ENCODE measurements around the gene BIN1. TPM values are rescaled to one million over a fixed set of nuclear protein-coding genes. Genes with fewer than 3 reads are reported as not detected.

Gene BIN1
- polyA plus RNA-seq, 1 donor from 2014 or later, result 61.9 TPM

DNA sequence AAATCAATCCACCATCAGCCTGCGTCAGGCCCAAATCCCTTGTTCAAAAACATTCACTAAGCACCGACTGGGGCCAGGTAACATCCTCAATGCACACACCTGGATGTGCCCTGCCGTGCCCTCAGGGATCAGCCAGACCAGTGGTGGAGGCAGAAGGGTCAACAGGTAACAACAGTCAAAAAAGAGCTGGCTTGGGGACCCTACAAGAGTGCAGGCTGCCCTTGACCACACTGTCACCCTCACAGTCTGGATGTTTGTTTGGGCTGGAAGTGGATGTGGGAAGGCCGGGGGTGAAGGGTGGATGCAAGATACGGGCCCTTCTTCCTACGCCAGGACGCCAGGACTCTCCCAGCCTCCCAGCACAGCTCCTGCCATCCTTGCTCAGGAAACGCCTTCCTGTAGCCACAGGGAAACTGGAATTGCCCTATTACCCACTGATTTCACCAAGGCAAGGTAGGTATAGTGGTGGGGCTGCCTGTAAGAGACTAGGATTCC is 2.7 kb downstream of the BIN1 start:
- Histone ChIP-seq H3K4me3 (ENCODE audit: low read length) (no peak overlapping the region), H3K9ac (ENCODE audit: low read length) (no peak overlapping the region), H3F3A (ENCODE audit: insufficient read depth, low read length, poor library complexity, severe bottlenecking) (no peaks in the 10 kb centered on the region), H2AFZ (ENCODE audit: low read depth, low read length) (no peak overlapping the region), H4K20me1 (ENCODE audit: insufficient read depth) (no peaks in the 10 kb centered on the region), H3K79me2 (replicated peaks; ENCODE audit: insufficient read depth, low read length) (peaks cover 10% of the 10 kb centered on the region), H3K36me3 (ENCODE audit: insufficient read depth, low read length) (no peaks in the 10 kb centered on the region), H3K9me2 (ENCODE audit: insufficient read depth, low read length) (no peaks in the 10 kb centered on the region), H3K9me3 (ENCODE audit: low read length) (no peaks in the 10 kb centered on the region), H3K27ac (ENCODE audit: low read length) (no peak overlapping the region), H3K27me3 (ENCODE audit: insufficient read depth, low read depth, low read length) (peaks cover 4% of the 10 kb centered on the region), H3K4me2 (ENCODE audit: low read length) (no peak overlapping the region)
- TF ChIP-seq MXI1 (conservative IDR thresholded peaks at IDR 0.05; ENCODE audit: poor library complexity, severe bottlenecking) (no peak), RAD21 (conservative IDR thresholded peaks at IDR 0.05) (no peak), POLR2AphosphoS5 (IDR thresholded peaks at IDR 0.05) (no peak), TAF1 (IDR thresholded peaks at IDR 0.05; ENCODE audit: low read depth) (no peak), EZH2 (IDR thresholded peaks at IDR 0.05; ENCODE audit: borderline replicate concordance, insufficient read depth, low read length, poor library complexity, severe bottlenecking) (no peak), EP300 (conservative IDR thresholded peaks at IDR 0.05; ENCODE audit: poor library complexity, severe bottlenecking) (no peak), SMC3 (conservative IDR thresholded peaks at IDR 0.05; ENCODE audit: poor library complexity) (no peak)
- TF ChIP-seq, protein P1, sequence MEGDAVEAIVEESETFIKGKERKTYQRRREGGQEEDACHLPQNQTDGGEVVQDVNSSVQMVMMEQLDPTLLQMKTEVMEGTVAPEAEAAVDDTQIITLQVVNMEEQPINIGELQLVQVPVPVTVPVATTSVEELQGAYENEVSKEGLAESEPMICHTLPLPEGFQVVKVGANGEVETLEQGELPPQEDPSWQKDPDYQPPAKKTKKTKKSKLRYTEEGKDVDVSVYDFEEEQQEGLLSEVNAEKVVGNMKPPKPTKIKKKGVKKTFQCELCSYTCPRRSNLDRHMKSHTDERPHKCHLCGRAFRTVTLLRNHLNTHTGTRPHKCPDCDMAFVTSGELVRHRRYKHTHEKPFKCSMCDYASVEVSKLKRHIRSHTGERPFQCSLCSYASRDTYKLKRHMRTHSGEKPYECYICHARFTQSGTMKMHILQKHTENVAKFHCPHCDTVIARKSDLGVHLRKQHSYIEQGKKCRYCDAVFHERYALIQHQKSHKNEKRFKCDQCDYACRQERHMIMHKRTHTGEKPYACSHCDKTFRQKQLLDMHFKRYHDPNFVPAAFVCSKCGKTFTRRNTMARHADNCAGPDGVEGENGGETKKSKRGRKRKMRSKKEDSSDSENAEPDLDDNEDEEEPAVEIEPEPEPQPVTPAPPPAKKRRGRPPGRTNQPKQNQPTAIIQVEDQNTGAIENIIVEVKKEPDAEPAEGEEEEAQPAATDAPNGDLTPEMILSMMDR (IDR thresholded peaks at IDR 0.05; ENCODE audit: poor library complexity, severe bottlenecking), result no peak
- TF ChIP-seq, protein P2, sequence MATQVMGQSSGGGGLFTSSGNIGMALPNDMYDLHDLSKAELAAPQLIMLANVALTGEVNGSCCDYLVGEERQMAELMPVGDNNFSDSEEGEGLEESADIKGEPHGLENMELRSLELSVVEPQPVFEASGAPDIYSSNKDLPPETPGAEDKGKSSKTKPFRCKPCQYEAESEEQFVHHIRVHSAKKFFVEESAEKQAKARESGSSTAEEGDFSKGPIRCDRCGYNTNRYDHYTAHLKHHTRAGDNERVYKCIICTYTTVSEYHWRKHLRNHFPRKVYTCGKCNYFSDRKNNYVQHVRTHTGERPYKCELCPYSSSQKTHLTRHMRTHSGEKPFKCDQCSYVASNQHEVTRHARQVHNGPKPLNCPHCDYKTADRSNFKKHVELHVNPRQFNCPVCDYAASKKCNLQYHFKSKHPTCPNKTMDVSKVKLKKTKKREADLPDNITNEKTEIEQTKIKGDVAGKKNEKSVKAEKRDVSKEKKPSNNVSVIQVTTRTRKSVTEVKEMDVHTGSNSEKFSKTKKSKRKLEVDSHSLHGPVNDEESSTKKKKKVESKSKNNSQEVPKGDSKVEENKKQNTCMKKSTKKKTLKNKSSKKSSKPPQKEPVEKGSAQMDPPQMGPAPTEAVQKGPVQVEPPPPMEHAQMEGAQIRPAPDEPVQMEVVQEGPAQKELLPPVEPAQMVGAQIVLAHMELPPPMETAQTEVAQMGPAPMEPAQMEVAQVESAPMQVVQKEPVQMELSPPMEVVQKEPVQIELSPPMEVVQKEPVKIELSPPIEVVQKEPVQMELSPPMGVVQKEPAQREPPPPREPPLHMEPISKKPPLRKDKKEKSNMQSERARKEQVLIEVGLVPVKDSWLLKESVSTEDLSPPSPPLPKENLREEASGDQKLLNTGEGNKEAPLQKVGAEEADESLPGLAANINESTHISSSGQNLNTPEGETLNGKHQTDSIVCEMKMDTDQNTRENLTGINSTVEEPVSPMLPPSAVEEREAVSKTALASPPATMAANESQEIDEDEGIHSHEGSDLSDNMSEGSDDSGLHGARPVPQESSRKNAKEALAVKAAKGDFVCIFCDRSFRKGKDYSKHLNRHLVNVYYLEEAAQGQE (IDR thresholded peaks at IDR 0.05; ENCODE audit: borderline replicate concordance), result no peak

DNA sequence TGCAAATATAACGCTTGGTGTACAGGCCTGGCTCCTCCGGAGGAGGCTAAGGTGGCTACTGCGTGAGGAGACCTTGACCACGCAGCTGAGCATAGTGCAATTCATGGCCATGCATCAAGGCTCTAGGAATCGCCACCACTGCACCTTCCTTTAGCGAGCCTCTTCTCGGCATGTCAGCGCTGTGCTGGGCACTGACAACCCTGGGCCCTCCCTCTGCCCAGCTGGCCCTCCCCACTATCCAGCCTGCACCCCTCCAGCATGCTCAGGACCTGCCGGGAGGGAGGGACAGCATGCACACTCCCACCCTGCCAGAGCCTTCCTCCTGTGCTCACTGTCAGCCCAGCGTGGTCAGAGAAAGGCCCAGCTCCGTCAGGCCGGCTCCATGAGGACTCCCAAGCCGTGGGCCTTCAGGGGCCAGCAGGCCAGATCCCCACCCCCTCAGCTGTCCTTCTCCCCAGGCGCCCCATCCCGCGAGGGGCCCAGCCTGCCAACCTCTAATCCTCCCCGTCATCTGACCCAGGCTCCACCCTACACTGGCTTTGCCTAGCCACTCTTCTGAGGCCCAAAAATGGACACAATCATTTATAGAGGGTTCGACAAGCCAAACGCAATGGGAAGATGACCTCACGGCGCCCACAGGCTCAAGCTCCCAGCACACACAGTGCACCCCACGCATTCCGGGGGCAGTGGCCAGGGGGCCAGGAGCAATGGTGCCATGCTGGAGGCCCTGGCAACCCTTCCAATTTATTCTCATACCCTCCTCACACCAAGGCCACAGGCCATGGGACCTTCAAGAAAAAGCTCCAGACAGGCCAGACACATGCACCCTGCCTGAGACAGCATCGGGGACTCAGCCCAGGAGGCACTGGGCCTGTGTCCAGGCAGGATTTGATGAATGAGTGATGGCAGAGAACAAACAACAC is 3.5 kb downstream of the BIN1 start:
- no peak for TF ChIP-seq TAF1 (IDR thresholded peaks at IDR 0.05; ENCODE audit: low read depth)
- TF ChIP-seq POLR2AphosphoS5 (IDR thresholded peaks at IDR 0.05), result no peak
- TF ChIP-seq, protein P1 (IDR thresholded peaks at IDR 0.05; ENCODE audit: poor library complexity, severe bottlenecking), result no peak
- no peak for TF ChIP-seq RAD21 (conservative IDR thresholded peaks at IDR 0.05)
- TF ChIP-seq, protein P2 (IDR thresholded peaks at IDR 0.05; ENCODE audit: borderline replicate concordance), result no peak
- no peak for TF ChIP-seq EZH2 (IDR thresholded peaks at IDR 0.05; ENCODE audit: borderline replicate concordance, insufficient read depth, low read length, poor library complexity, severe bottlenecking)
- TF ChIP-seq SMC3 (conservative IDR thresholded peaks at IDR 0.05; ENCODE audit: poor library complexity), result no peak
- no peak for TF ChIP-seq EP300 (conservative IDR thresholded peaks at IDR 0.05; ENCODE audit: poor library complexity, severe bottlenecking)
- TF ChIP-seq MXI1 (conservative IDR thresholded peaks at IDR 0.05; ENCODE audit: poor library complexity, severe bottlenecking), result no peak
- Histone ChIP-seq H4K20me1 (ENCODE audit: insufficient read depth) (no peaks in the 10 kb centered on the region), H2AFZ (ENCODE audit: low read depth, low read length) (no peak overlapping the region), H3K27me3 (ENCODE audit: insufficient read depth, low read depth, low read length) (peaks cover 4% of the 10 kb centered on the region), H3K27ac (ENCODE audit: low read length) (no peak overlapping the region), H3K9me2 (ENCODE audit: insufficient read depth, low read length) (no peaks in the 10 kb centered on the region), H3K79me2 (replicated peaks; ENCODE audit: insufficient read depth, low read length) (peaks cover 10% of the 10 kb centered on the region), H3K4me2 (ENCODE audit: low read length) (no peak overlapping the region), H3K4me3 (ENCODE audit: low read length) (no peak overlapping the region), H3K9me3 (ENCODE audit: low read length) (no peaks in the 10 kb centered on the region), H3K36me3 (ENCODE audit: insufficient read depth, low read length) (no peaks in the 10 kb centered on the region), H3K9ac (ENCODE audit: low read length) (no peak overlapping the region), H3F3A (ENCODE audit: insufficient read depth, low read length, poor library complexity, severe bottlenecking) (no peaks in the 10 kb centered on the region)
